GM23248 (cell line): ENCODE data around the gene CTSD.

Experiments used
- EZH2 ChIP-seq: fragments of 200-600 bp; sonication (generic); IDR thresholded peaks from 2 replicates; pipeline ENCODE4 v1.6.1; 2018; ENCODE audit warnings: antibody characterized with exemption, mild to moderate bottlenecking; ENCODE audit not compliant: insufficient read depth, poor library complexity, severe bottlenecking
- EZH2phosphoT487 ChIP-seq: fragments of 200-600 bp; sonication (generic); IDR thresholded peaks from 2 replicates; pipeline ENCODE4 v1.6.1; 2018; ENCODE audit warnings: antibody characterized with exemption, moderate library complexity, mild to moderate bottlenecking, low read depth; ENCODE audit not compliant: insufficient read depth

DNA sequence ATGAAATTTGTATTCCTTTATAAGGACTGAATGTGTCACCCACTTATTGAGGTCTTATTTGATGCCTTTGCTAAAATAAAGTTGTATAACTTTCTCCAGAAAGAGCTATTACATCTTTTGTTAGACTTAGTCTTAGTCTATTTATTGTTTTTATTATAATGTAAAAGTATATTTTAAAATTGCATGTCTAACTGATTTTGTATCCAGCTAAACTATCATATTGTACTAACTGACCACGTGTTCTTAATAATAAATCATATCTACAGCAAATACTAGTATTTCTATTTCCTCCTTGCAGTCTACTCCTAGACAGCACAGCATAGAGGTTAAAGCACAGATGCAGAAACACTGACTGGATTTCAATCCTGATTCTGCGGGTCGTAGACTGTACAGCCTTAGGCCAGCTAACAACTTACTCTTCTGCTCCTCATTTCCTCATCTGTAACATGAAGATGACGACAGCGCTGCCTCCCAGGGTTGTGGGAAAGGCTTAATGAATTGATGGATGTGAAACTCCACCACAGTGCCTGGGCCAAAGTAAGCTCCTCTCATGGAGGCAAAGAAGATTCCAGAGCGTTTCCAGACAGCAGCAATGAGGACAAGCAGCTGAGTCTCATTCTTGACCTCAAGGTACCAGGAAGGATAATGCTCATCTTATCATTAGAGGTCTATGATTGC, 26.5 kb downstream of the CTSD start:
- TF ChIP-seq EZH2: no peak
- no peak for TF ChIP-seq EZH2phosphoT487
